ENCODE results near the gene AKT1S1. TPM values are rescaled to one million over a fixed set of nuclear protein-coding genes. Genes with fewer than 3 reads are reported as not detected.

AKT1S1 gene
- total RNA-seq, 4 donors from 2014 or later = 5.5 to 20.3 (median 9.1) TPM

- no peak for TF ChIP-seq CTCF (IDR thresholded peaks at IDR 0.05; ENCODE audit: low read depth)
Measured at GRCh38 chr19:49884760-49885159, 7.6 kb upstream of the AKT1S1 start.

GRCh38 chr19:49884109-49884508 lies 7.0 kb upstream of the AKT1S1 start:
- no peak for TF ChIP-seq CTCF (IDR thresholded peaks at IDR 0.05; ENCODE audit: low read depth)

- TF ChIP-seq CTCF (IDR thresholded peaks at IDR 0.05; ENCODE audit: low read depth) = no peak
Measured at GRCh38 chr19:49883094-49883493, 5.9 kb upstream of the AKT1S1 start.

- TF ChIP-seq CTCF (IDR thresholded peaks at IDR 0.05; ENCODE audit: low read depth) = no peak
Measured at GRCh38 chr19:49882643-49883042, 5.5 kb upstream of the AKT1S1 start.

- TF ChIP-seq CTCF (IDR thresholded peaks at IDR 0.05; ENCODE audit: low read depth) = no peak
Measured at GRCh38 chr19:49881672-49882394, 4.7 kb upstream of the AKT1S1 start.

- TF ChIP-seq CTCF (IDR thresholded peaks at IDR 0.05; ENCODE audit: low read depth) = no peak
Measured at GRCh38 chr19:49881186-49881585, 4.0 kb upstream of the AKT1S1 start.

- TF ChIP-seq CTCF (IDR thresholded peaks at IDR 0.05; ENCODE audit: low read depth) = no peak
Measured at GRCh38 chr19:49880162-49880869, 3.2 kb upstream of the AKT1S1 start.
